Dermis blood vessel endothelial cell (primary cell): ENCODE results near the gene DCAKD. TPM values are rescaled to one million over a fixed set of nuclear protein-coding genes. Genes with fewer than 3 reads are reported as not detected.

Experiments used
- DNase-seq: peaks from one replicate; pipeline ENCODE4 v3.0.0; 2010
- total RNA-seq: library from RNA; depleted of rRNA; stranded (reverse); fragments of >200 nt; gene quantifications from 2 replicates; pipeline ENCODE4 v1.2.3, GENCODE V29; 2014

The DCAKD gene
- total RNA-seq, 1 donor from 2014 or later = 36.4 TPM

GRCh38 chr17:44998646-44999045 lies 52.8 kb downstream of the DCAKD start:
- DNase-seq = no peak

- DNase-seq = peak; percentile 25
Measured at GRCh38 chr17:44997733-44998520, 53.5 kb downstream of the DCAKD start.

- DNase-seq = no peak
Measured at GRCh38 chr17:44996304-44996703, 55.1 kb downstream of the DCAKD start.

GRCh38 chr17:44995436-44996001 lies 55.9 kb downstream of the DCAKD start:
- no peak for DNase-seq

- no peak for DNase-seq
Measured at GRCh38 chr17:44992242-44992939, 59.0 kb downstream of the DCAKD start.

GRCh38 chr17:44990994-44991393 lies 60.4 kb downstream of the DCAKD start:
- DNase-seq = peak; percentile 28

- no peak for DNase-seq
Measured at GRCh38 chr17:44989552-44990138, 61.8 kb downstream of the DCAKD start.

- no peak for DNase-seq
Measured at GRCh38 chr17:44988044-44988942, 63.1 kb downstream of the DCAKD start.

- DNase-seq = no peak
Measured at GRCh38 chr17:44983563-44983962, 67.9 kb downstream of the DCAKD start.

- DNase-seq = no peak
Measured at GRCh38 chr17:44982113-44982702, 69.2 kb downstream of the DCAKD start.

- DNase-seq = peak; percentile 51
Measured at GRCh38 chr17:44981221-44981968, 70.0 kb downstream of the DCAKD start.

- no peak for DNase-seq
Measured at GRCh38 chr17:44979426-44979995, 71.9 kb downstream of the DCAKD start.

GRCh38 chr17:44978807-44979206 lies 72.6 kb downstream of the DCAKD start:
- DNase-seq = no peak

- no peak for DNase-seq
Measured at GRCh38 chr17:44977814-44978550, 73.5 kb downstream of the DCAKD start.

- DNase-seq = no peak
Measured at GRCh38 chr17:44977065-44977464, 74.4 kb downstream of the DCAKD start.

- no peak for DNase-seq
Measured at GRCh38 chr17:44976206-44976605, 75.2 kb downstream of the DCAKD start.
